PFSK-1 (cell line): ENCODE results near the gene SLC4A11.

ENCODE experiments used
- FOXP2 ChIP-seq: optimal IDR thresholded peaks from 2 replicates; pipeline ENCODE3; 2011; ENCODE audit warnings: borderline replicate concordance, control low read depth, inconsistent platforms; ENCODE audit not compliant: insufficient read depth; ENCODE audit errors: extremely low read length, extremely low read depth
- POLR2AphosphoS5 ChIP-seq: IDR thresholded peaks from 2 replicates; pipeline ENCODE4 v1.6.1; 2012; ENCODE audit warnings: low read depth, mild to moderate bottlenecking, control low read depth, low read length, moderate library complexity
- SIN3A ChIP-seq: IDR thresholded peaks from 2 replicates; pipeline ENCODE4 v1.6.1; 2012; ENCODE audit warnings: mild to moderate bottlenecking, low read length, moderate library complexity, borderline replicate concordance; ENCODE audit not compliant: insufficient read depth
- TAF1 ChIP-seq: IDR thresholded peaks from 2 replicates; pipeline ENCODE4 v1.6.1; 2012; ENCODE audit warnings: low read length, control low read depth, borderline replicate concordance; ENCODE audit not compliant: insufficient read depth
- TF ChIP-seq, protein P1 (sequence below), 2 experiments: IDR thresholded peaks; 2 replicates each; pipeline versions ENCODE4 v1.6.1 to v1.8.0; 2011 to 2012; ENCODE audit warnings: low read depth in 2 of 2, low read length in 2 of 2, control low read depth in 1 of 2, inconsistent platforms in 1 of 2, mild to moderate bottlenecking in 1 of 2, moderate library complexity in 1 of 2; ENCODE audit not compliant: insufficient read depth in 1 of 2

The SLC4A11 gene

DNA sequence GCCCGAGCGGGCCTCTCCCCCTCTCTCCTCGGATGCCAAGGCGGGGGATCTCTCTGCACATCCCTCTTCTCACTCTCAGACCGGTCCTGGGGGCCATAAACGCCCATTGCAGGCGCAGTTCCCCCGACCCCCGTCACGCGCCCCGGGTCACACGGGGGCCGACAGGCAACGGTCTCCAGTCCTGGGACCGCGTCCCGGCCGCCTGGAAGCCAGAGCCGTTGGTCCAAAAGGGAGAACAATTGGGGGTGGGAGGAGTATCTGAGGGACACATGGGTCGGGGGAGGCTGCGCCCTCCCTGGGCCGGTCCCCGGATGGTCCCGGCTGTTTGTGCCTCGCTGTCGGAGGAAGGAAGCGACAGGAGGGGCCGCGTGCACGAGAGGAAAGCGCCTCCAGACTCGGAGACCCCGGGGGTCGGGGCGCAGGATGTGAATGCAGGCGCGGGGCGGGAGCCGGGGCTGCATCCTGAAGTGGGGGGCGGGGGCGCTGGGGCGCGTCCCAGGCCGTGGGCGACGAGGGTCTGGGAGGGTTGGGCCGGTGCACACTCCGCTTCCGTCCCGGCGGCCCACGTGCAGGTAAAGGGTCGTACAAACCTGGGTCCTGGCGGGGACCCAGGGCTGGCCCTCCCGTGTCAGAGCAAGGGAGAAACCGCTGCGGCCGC is 903 bp downstream of the SLC4A11 start:
- TF ChIP-seq, protein P1, sequence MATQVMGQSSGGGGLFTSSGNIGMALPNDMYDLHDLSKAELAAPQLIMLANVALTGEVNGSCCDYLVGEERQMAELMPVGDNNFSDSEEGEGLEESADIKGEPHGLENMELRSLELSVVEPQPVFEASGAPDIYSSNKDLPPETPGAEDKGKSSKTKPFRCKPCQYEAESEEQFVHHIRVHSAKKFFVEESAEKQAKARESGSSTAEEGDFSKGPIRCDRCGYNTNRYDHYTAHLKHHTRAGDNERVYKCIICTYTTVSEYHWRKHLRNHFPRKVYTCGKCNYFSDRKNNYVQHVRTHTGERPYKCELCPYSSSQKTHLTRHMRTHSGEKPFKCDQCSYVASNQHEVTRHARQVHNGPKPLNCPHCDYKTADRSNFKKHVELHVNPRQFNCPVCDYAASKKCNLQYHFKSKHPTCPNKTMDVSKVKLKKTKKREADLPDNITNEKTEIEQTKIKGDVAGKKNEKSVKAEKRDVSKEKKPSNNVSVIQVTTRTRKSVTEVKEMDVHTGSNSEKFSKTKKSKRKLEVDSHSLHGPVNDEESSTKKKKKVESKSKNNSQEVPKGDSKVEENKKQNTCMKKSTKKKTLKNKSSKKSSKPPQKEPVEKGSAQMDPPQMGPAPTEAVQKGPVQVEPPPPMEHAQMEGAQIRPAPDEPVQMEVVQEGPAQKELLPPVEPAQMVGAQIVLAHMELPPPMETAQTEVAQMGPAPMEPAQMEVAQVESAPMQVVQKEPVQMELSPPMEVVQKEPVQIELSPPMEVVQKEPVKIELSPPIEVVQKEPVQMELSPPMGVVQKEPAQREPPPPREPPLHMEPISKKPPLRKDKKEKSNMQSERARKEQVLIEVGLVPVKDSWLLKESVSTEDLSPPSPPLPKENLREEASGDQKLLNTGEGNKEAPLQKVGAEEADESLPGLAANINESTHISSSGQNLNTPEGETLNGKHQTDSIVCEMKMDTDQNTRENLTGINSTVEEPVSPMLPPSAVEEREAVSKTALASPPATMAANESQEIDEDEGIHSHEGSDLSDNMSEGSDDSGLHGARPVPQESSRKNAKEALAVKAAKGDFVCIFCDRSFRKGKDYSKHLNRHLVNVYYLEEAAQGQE (IDR thresholded peaks at IDR 0.05; ENCODE audit: insufficient read depth in 1 of 2, low read depth in 2 of 2, low read length in 2 of 2), result no peak

DNA sequence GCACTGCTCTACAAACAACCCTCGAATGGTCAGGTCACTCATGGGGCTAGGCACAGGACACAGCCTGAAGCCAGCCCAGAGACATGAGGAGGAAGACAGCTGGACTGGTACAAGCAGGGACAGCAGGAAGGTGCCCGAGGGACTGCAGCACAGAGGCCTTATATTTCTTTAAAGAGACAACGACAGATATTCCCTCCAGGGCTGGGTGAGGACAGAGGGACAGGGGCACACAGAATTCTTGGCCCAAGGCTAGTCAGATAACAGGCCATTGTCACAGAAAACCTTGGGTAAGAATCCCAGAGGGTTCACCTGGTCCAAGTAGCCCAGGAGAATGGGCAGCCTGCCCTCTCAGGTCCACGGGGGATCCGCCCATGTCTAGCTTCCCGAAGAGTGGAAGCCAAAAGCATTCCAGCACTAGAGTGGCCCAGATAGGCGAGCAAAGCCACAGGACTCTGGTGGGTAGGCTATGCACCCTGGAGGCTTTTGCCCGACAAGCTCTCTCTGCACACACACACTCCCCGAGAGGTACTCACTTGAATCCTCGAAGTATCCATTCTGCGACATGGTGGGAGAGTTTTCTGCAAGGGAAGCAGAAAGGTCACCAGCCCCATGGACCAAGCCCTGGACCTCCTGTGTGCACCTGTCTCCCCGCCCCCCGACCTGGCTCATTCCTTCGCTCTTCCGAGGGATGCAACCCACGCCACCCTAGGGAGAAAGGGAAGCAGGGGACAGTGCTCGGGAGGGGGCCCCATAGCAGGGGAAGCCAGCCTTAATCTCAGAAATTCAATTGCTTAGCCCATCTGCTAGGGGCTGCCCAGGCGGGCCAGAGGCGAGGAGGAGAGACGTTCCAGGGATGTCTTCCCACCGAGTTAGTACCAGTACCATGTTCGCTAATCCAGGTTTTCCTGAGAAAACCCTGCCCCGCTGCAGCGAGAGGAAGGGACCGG is 1.7 kb downstream of the SLC4A11 start:
- TF ChIP-seq POLR2AphosphoS5, result no peak
- TF ChIP-seq, protein P1 (IDR thresholded peaks at IDR 0.05; ENCODE audit: insufficient read depth in 1 of 2, low read depth in 2 of 2, low read length in 2 of 2), result no peak

DNA sequence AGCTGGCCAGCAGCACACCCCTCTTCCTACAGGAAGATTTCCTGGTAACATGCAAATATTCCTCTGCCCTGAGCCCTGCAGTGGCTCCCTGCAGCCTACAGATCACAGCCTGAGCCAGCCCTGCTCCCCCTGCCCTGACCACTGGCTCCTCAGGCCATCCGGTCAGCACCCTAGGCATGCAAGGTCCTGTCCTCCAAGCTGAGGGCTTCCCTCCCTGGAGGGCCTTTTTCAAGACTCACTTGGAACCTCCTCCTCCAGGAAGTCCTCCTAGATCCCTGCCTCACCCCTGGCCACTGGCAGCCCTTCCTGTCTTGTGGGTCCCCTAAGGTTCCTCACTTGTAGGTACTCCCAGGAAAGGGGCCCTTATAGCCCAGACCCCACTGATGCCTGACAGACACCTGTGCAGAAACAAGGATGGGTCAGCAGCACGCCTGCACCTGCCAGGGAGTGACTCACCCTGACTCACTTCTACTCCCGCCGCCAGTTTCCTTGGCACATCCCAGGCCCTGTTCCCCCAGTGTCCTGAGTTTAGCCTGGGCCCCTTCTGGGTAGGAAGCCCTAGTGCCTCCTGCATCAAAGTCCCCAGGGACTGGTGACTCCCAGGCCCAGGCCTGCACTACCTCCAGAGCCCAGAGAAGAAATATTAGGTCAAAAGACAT is 3.2 kb downstream of the SLC4A11 start:
- TF ChIP-seq SIN3A (no peak), POLR2AphosphoS5 (no peak), FOXP2 (no peak), TAF1 (no peak)
- TF ChIP-seq, protein P1 (IDR thresholded peaks at IDR 0.05; ENCODE audit: insufficient read depth in 1 of 2, low read depth in 2 of 2, low read length in 2 of 2), result no peak

DNA sequence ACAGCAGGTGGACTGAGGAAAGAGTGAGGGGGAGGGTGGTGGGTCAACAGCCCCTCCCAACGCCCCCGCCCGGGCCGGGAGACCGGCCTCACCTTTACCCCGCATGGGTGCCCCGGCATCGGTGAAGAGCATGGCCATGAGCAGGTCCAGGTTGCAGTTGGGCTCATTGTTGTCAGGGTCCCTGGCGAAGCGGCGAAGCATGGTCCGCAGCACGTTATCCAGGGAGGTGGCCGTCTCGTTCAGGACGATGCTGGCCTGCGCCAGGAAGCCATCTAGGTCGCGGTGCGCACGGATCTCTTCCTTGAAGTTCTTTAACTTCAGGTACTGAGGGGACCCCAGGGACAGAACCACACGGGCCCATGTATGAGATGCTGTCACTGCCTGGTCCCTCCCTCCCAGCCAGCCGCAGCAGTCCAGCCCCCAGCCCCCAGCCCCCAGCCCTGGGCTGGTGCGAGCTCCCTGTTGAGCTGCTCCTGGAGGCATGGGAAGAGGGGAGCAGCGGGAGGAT is 4.9 kb downstream of the SLC4A11 start:
- TF ChIP-seq TAF1 (no peak), POLR2AphosphoS5 (no peak), FOXP2 (no peak), SIN3A (no peak)
- TF ChIP-seq, protein P1 (IDR thresholded peaks at IDR 0.05; ENCODE audit: insufficient read depth in 1 of 2, low read depth in 2 of 2, low read length in 2 of 2), result no peak
